Measurements from ENCODE around the gene PTH1R. TPM values are rescaled to one million over a fixed set of nuclear protein-coding genes. Genes with fewer than 3 reads are reported as not detected.

PTH1R gene
- total and polyA plus RNA-seq, 3 donors from 2014 or later = 8.4 to 11.3 (median 10.2) TPM

DNA sequence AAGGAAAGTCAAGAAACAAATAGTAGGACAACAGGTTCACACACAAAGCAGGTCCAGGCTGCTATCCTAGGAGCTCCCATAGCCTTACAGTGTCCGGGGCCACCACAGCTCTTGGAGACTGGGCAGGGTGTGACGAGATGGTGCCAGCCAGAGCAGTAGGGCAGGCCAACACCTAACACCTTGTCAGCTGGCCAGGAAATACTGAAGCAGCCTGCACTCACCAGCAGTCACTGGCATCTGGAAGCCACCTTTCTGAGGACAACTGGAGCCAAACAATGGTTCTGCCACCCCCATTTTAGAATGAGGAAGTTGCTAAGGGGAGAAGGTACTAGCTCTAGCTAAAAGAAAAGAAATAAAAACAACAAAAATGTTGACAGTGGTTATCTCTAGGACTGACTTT lies 51.8 kb downstream of the PTH1R start:
- Histone ChIP-seq H3K4me1 (peaks cover 50% of the 10 kb centered on the region), H3K9me3 (no peaks in the 10 kb centered on the region), H3K27me3 (no peaks in the 10 kb centered on the region), H3K4me3 (no peak overlapping the region), H3K36me3 (ENCODE audit: low read depth, missing control alignments) (no peaks in the 10 kb centered on the region), H3K27ac (no peak overlapping the region)
- 92 to 98% methylated on average over 2 of the region's 2 CpGs for WGBS, 2 donors
- no peak for DNase-seq
- TF ChIP-seq, protein P1, sequence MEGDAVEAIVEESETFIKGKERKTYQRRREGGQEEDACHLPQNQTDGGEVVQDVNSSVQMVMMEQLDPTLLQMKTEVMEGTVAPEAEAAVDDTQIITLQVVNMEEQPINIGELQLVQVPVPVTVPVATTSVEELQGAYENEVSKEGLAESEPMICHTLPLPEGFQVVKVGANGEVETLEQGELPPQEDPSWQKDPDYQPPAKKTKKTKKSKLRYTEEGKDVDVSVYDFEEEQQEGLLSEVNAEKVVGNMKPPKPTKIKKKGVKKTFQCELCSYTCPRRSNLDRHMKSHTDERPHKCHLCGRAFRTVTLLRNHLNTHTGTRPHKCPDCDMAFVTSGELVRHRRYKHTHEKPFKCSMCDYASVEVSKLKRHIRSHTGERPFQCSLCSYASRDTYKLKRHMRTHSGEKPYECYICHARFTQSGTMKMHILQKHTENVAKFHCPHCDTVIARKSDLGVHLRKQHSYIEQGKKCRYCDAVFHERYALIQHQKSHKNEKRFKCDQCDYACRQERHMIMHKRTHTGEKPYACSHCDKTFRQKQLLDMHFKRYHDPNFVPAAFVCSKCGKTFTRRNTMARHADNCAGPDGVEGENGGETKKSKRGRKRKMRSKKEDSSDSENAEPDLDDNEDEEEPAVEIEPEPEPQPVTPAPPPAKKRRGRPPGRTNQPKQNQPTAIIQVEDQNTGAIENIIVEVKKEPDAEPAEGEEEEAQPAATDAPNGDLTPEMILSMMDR (IDR thresholded peaks at IDR 0.05) = no peak
- no peak for TF ChIP-seq POLR2A (IDR thresholded peaks at IDR 0.05)
- intact Hi-C loops (cut with DNase I; ENCODE audit: low total_unique reads) = no loop called here

DNA sequence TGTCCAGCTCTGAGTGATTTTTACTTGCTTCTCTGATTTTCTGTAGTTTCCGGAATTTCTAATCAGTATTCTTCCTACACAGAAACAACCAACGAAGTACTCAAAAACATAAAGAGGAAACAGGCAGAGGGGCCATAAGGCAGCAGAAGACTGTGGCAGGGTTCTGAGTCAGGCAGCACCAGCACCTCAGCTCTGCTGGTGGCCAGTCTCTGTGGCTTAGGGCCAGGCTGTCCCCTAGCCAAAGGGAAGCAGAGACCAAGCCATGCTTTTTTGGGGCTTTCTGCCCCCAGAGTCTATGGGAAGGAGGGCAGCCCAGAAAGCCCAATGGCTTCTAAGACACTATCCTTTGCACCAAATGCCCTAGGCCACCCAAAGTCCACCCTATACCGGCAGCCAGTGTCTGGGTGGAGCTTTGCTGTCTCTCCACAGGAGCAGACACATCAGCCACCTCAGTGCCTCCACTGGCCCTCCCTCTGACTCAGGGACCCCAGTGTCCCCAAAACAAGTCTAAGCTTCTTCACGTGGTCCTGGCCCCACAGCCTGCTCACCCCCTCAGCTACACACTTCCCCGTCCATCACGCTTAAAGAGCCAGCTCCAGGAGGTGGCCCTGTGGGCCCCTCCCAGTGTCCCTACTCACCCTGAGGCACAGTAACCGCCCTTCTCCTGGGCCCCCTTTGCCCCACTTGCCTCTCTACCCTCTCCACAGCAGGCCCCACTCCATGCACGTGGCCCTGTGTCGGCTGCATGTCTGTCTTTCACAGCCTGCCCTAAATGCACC lies 52.8 kb downstream of the PTH1R start:
- no peak overlapping the region for H3K4me3 ChIP-seq
- 83 to 88% methylated on average over 8 to 9 of the region's 9 CpGs for WGBS, 2 donors
- peak overlapping the region; percentile 32 to 47 for H3K27ac ChIP-seq
- DNase-seq = no peak
- H3K9me3 ChIP-seq = no peaks in the 10 kb centered on the region
- intact Hi-C loops (cut with DNase I; ENCODE audit: low total_unique reads) = no loop called here
- TF ChIP-seq, protein P1 (IDR thresholded peaks at IDR 0.05) = no peak
- no peak for TF ChIP-seq POLR2A (IDR thresholded peaks at IDR 0.05)
- no peaks in the 10 kb centered on the region for H3K27me3 ChIP-seq
- H3K4me1 ChIP-seq = peaks cover 59% of the 10 kb centered on the region
- H3K36me3 ChIP-seq (ENCODE audit: low read depth, missing control alignments) = no peaks in the 10 kb centered on the region

DNA sequence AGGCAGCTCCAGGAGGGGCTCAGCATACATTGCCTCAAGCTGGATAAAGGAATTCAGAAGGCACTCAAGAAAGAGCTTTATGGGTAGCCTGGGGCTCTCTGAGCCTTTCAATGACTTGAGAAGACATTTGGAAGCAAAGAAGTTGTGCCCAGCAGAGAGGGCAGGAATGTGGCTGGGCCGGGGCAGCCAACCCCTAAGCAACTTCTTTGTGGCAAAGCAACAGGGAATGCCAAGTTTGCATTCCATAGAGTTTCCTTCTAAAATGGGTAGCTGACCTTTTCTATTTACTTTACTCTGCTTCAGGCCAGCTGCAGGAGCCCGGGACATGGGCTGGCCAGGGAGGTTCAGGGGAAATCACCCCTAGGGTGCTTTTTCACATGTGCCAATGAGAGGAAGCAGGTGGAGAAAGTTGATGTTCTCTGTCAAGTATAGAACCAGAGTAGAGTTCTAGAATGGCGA lies 53.5 kb downstream of the PTH1R start:
- intact Hi-C loops (cut with DNase I; ENCODE audit: low total_unique reads) = no loop called here
- H3K27ac ChIP-seq = peak overlapping the region; percentile 32 to 38
- TF ChIP-seq POLR2A (IDR thresholded peaks at IDR 0.05) = no peak
- TF ChIP-seq, protein P1 (IDR thresholded peaks at IDR 0.05) = no peak
- H3K27me3 ChIP-seq = no peaks in the 10 kb centered on the region
- H3K4me1 ChIP-seq = peaks cover 60% of the 10 kb centered on the region
- no peaks in the 10 kb centered on the region for H3K36me3 ChIP-seq (ENCODE audit: low read depth, missing control alignments)
- 76 to 79% methylated on average over 3 of the region's 3 CpGs for WGBS, 2 donors
- H3K4me3 ChIP-seq = no peak overlapping the region
- H3K9me3 ChIP-seq = no peaks in the 10 kb centered on the region
- no peak for DNase-seq

DNA sequence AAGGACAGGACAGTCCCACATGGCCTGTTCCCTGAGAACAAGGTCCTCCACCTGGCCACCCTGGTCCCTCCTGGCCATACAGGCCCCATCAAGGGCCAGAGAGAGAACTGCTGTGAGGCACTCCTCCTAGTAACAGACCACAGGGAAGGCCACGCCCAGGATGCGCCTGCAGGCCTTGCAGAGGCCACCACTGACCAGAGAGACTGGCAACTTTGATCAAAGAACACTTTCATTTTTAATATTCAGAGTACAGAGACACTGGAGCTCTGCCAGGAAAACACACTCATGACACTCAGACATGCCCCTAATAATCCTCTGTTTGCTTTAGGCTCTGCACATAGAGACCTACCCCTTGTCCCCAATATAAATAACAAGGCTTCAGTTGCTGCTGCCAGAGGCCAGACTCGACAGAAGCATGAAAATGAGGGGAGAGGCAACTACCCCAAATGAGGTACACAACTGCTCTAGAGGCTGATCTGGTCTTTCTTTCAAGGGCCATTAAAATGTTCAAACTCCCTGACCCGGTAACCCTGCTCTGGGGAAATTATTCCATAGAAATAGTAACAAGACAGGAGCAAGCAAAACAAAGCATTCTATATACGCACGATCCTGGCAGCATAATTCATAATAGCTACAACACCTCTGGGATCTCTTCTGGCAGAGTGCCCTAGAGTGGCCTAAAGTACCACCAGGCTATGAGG lies 54.3 kb downstream of the PTH1R start:
- DNase-seq = peak; percentile 71
- Histone ChIP-seq H3K27me3 (no peaks in the 10 kb centered on the region), H3K27ac (peak overlapping the region; percentile 32 to 38), H3K36me3 (ENCODE audit: low read depth, missing control alignments) (no peaks in the 10 kb centered on the region), H3K4me3 (no peak overlapping the region), H3K9me3 (no peaks in the 10 kb centered on the region), H3K4me1 (peaks cover 52% of the 10 kb centered on the region)
- TF ChIP-seq, protein P1 (IDR thresholded peaks at IDR 0.05) = no peak
- TF ChIP-seq POLR2A (IDR thresholded peaks at IDR 0.05) = no peak
- 39 to 53% methylated on average over 6 of the region's 6 CpGs for WGBS, 2 donors
- intact Hi-C loops (cut with DNase I; ENCODE audit: low total_unique reads) = no loop called here

All from testis (tissue), 3 donors.